WERI-Rb-1 (cell line): ENCODE results near the gene VEGFA.

ENCODE experiments used
- DNase-seq: peaks from one replicate; pipeline ENCODE4 v3.0.0-alpha.2; 2020
- H3K27ac ChIP-seq: fragments of 250-450 bp; sonication (Bioruptor Pico); 2 replicates; pipeline ENCODE4 v1.5.1; 2020; ENCODE audit warnings: mild to moderate bottlenecking, moderate library complexity
- H3K27me3 ChIP-seq: fragments of 250-450 bp; sonication (Bioruptor Pico); 2 replicates; pipeline ENCODE4 v1.5.1; 2021; ENCODE audit warnings: mild to moderate bottlenecking, low read depth, moderate library complexity; ENCODE audit not compliant: insufficient read depth, severe bottlenecking
- H3K36me3 ChIP-seq: fragments of 250-450 bp; sonication (Bioruptor Pico); 2 replicates; pipeline ENCODE4 v1.5.1; 2020; ENCODE audit warnings: mild to moderate bottlenecking, moderate library complexity
- H3K4me3 ChIP-seq: 2 replicates; pipeline ENCODE4 v1.5.1; 2011; ENCODE audit warnings: low read depth, mild to moderate bottlenecking, control low read depth, low read length
- H3K9me3 ChIP-seq: fragments of 250-450 bp; sonication (Bioruptor Pico); 2 replicates; pipeline ENCODE4 v1.5.1; 2021; ENCODE audit warnings: mild to moderate bottlenecking, moderate library complexity; ENCODE audit not compliant: severe bottlenecking
- TF ChIP-seq, protein P1 (sequence below): IDR thresholded peaks from 2 replicates; pipeline ENCODE4 v1.5.1; 2011; ENCODE audit warnings: low read depth, mild to moderate bottlenecking, control low read depth, inconsistent platforms, low read length

VEGFA gene

GRCh38 chr6:43781941-43782704, 12.1 kb downstream of the VEGFA start:
- Histone ChIP-seq H3K9me3 (no peaks in the 10 kb centered on the region), H3K36me3 (peaks cover 58% of the 10 kb centered on the region), H3K4me3 (no peak overlapping the region), H3K27ac (no peak overlapping the region), H3K27me3 (no peaks in the 10 kb centered on the region)
- no peak for DNase-seq
- TF ChIP-seq, protein P1, sequence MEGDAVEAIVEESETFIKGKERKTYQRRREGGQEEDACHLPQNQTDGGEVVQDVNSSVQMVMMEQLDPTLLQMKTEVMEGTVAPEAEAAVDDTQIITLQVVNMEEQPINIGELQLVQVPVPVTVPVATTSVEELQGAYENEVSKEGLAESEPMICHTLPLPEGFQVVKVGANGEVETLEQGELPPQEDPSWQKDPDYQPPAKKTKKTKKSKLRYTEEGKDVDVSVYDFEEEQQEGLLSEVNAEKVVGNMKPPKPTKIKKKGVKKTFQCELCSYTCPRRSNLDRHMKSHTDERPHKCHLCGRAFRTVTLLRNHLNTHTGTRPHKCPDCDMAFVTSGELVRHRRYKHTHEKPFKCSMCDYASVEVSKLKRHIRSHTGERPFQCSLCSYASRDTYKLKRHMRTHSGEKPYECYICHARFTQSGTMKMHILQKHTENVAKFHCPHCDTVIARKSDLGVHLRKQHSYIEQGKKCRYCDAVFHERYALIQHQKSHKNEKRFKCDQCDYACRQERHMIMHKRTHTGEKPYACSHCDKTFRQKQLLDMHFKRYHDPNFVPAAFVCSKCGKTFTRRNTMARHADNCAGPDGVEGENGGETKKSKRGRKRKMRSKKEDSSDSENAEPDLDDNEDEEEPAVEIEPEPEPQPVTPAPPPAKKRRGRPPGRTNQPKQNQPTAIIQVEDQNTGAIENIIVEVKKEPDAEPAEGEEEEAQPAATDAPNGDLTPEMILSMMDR, result no peak

GRCh38 chr6:43782764-43783513, 12.9 kb downstream of the VEGFA start:
- TF ChIP-seq, protein P1, result no peak
- H3K36me3 ChIP-seq, result peaks cover 54% of the 10 kb centered on the region

DNA sequence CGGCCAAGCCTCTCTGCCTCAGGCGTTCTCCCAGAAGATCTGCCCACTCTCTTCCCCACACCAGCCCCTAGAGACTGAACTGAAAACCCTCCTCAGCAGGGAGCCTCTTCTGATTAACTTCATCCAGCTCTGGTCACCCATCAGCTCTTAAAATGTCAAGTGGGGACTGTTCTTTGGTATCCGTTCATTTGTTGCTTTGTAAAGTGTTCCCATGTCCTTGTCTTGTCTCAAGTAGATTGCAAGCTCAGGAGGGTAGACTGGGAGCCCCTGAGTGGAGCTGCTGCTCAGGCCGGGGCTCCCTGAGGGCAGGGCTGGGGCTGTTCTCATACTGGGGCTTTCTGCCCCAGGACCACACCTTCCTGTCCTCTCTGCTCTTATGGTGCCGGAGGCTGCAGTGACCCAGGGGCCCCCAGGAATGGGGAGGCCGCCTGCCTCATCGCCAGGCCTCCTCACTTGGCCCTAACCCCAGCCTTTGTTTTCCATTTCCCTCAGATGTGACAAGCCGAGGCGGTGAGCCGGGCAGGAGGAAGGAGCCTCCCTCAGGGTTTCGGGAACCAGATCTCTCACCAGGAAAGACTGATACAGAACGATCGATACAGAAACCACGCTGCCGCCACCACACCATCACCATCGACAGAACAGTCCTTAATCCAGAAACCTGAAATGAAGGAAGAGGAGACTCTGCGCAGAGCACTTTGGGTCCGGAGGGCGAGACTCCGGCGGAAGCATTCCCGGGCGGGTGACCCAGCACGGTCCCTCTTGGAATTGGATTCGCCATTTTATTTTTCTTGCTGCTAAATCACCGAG, 14.2 kb downstream of the VEGFA start:
- Histone ChIP-seq H3K36me3 (peaks cover 41% of the 10 kb centered on the region), H3K9me3 (no peaks in the 10 kb centered on the region), H3K27ac (no peak overlapping the region), H3K4me3 (no peak overlapping the region), H3K27me3 (no peaks in the 10 kb centered on the region)
- TF ChIP-seq, protein P1, result no peak
- no peak for DNase-seq

More at GRCh38 chr6:43782764-43783513, 12.9 kb downstream of the VEGFA start:
- no peak overlapping the region for H3K4me3 ChIP-seq
- H3K9me3 ChIP-seq, result no peaks in the 10 kb centered on the region
- H3K27me3 ChIP-seq, result no peaks in the 10 kb centered on the region
- no peak overlapping the region for H3K27ac ChIP-seq
- DNase-seq, result no peak

DNA sequence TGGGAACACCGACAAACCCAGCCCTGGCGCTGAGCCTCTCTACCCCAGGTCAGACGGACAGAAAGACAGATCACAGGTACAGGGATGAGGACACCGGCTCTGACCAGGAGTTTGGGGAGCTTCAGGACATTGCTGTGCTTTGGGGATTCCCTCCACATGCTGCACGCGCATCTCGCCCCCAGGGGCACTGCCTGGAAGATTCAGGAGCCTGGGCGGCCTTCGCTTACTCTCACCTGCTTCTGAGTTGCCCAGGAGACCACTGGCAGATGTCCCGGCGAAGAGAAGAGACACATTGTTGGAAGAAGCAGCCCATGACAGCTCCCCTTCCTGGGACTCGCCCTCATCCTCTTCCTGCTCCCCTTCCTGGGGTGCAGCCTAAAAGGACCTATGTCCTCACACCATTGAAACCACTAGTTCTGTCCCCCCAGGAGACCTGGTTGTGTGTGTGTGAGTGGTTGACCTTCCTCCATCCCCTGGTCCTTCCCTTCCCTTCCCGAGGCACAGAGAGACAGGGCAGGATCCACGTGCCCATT, 15.3 kb downstream of the VEGFA start:
- Histone ChIP-seq H3K36me3 (peaks cover 40% of the 10 kb centered on the region), H3K27me3 (no peaks in the 10 kb centered on the region), H3K9me3 (no peaks in the 10 kb centered on the region), H3K27ac (no peak overlapping the region), H3K4me3 (no peak overlapping the region)
- no peak for DNase-seq
- TF ChIP-seq, protein P1, result no peak

GRCh38 chr6:43785904-43786303, 15.9 kb downstream of the VEGFA start:
- Histone ChIP-seq H3K9me3 (no peaks in the 10 kb centered on the region), H3K27ac (no peak overlapping the region), H3K4me3 (no peak overlapping the region), H3K27me3 (no peaks in the 10 kb centered on the region), H3K36me3 (peaks cover 37% of the 10 kb centered on the region)
- DNase-seq, result no peak
- TF ChIP-seq, protein P1, result no peak
